Testis (tissue), 3 donors: ENCODE measurements around the gene DHDH. TPM values are rescaled to one million over a fixed set of nuclear protein-coding genes. Genes with fewer than 3 reads are reported as not detected.
A peak's percentile ranks its signal among the peaks of the same experiment; 100 is the strongest.

Experiments
- DNase-seq: peaks from one replicate; pipeline ENCODE4 v3.0.0-alpha.2; 2019
- H3K27ac ChIP-seq, 2 donors: fragments of 200-600 bp; sonication (generic); one replicate each; pipeline ENCODE4 v1.5.1; 2019
- H3K27me3 ChIP-seq: fragments of 200-600 bp; sonication (generic); one replicate; pipeline ENCODE4 v1.5.1; 2019
- H3K36me3 ChIP-seq: fragments of 200-600 bp; sonication (generic); one replicate; pipeline ENCODE4 v1.5.1; 2017; ENCODE audit warnings: low read depth; ENCODE audit errors: missing control alignments
- H3K4me1 ChIP-seq: fragments of 200-600 bp; sonication (generic); one replicate; pipeline ENCODE4 v1.5.1; 2019
- H3K4me3 ChIP-seq, 2 donors: fragments of 200-600 bp; sonication (generic); one replicate each; pipeline ENCODE4 v1.5.1; 2017 to 2019
- H3K9me3 ChIP-seq: fragments of 200-600 bp; sonication (generic); one replicate; pipeline ENCODE4 v1.5.1; 2017
- POLR2A ChIP-seq: fragments of 450-650 bp; IDR thresholded peaks from one replicate; pipeline ENCODE4 v1.6.1; 2017; ENCODE audit warnings: antibody characterized with exemption, mild to moderate bottlenecking, moderate library complexity
- WGBS, 2 donors: methylation state at CpG; one replicate each; pipeline ENCODE4 v1.1.5; 2018; 5-methylcytosine and 5-hydroxymethylcytosine counted together
- intact Hi-C: fragments of 100-400 bp; cut with DNase I; formaldehyde crosslinking; loops from one replicate; pipeline ENCODE4 v1.15.1; 2023; ENCODE audit warnings: low total_unique reads
- polyA plus RNA-seq: library from polyadenylated mRNA; stranded (reverse); fragments of 350-450 nt; fragmentation: Illumina TruSeq; extraction: RNeasy Lipid Tissue Mini Kit (QIAGEN cat#74804); gene quantifications from one replicate; pipeline ENCODE4 v1.2.3, GENCODE V29; 2014; ENCODE audit warnings: low read depth, low replicate concordance; ENCODE audit not compliant: insufficient read depth
- total RNA-seq, 2 donors: library from RNA; depleted of rRNA; stranded (reverse); fragments of >200 nt; gene quantifications; one replicate each; pipeline ENCODE4 v1.2.3, GENCODE V29; 2016
- TF ChIP-seq, protein P1 (sequence below), 3 experiments: fragments of 450-650 bp in 2 of 3; fragments of 200-600 bp in 1 of 3; sonication (generic) in 1 of 3; IDR thresholded peaks; one replicate each; pipeline ENCODE4 v1.5.1; 2016 to 2019; ENCODE audit warnings: antibody characterized with exemption in 3 of 3, mild to moderate bottlenecking in 2 of 3, moderate library complexity in 1 of 3

DHDH gene
- total and polyA plus RNA-seq, 3 donors from 2014 or later: 2.3 to 3.1 (median 2.4) TPM

DNA sequence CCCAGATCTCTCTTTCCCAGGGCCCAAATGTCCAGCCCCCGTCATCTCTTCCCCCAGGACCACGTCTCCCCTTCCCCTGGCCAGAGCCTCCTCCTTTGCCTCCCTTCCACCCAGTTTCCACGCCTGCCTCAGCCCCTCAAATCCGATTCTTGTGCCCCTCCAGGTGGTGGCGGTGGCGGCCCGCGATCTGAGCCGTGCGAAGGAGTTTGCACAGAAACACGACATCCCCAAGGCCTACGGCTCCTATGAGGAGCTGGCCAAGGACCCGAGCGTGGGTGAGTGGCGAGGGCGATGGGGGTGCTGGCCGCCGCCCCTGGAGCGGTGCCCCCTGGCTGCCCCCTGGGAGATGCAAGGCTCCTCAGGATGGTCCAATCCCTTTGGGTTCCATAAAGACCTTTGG lies 1.3 kb downstream of the DHDH start:
- H3K4me1 ChIP-seq: peaks cover 5% of the 10 kb centered on the region
- no peak for DNase-seq
- no peak overlapping the region for H3K27ac ChIP-seq
- H3K27me3 ChIP-seq: no peaks in the 10 kb centered on the region
- no peaks in the 10 kb centered on the region for H3K36me3 ChIP-seq
- intact Hi-C loops: no loop called here
- WGBS, 2 donors: 53 to 63% methylated on average over 19 of the region's 19 CpGs
- TF ChIP-seq POLR2A: no peak
- TF ChIP-seq, protein P1, sequence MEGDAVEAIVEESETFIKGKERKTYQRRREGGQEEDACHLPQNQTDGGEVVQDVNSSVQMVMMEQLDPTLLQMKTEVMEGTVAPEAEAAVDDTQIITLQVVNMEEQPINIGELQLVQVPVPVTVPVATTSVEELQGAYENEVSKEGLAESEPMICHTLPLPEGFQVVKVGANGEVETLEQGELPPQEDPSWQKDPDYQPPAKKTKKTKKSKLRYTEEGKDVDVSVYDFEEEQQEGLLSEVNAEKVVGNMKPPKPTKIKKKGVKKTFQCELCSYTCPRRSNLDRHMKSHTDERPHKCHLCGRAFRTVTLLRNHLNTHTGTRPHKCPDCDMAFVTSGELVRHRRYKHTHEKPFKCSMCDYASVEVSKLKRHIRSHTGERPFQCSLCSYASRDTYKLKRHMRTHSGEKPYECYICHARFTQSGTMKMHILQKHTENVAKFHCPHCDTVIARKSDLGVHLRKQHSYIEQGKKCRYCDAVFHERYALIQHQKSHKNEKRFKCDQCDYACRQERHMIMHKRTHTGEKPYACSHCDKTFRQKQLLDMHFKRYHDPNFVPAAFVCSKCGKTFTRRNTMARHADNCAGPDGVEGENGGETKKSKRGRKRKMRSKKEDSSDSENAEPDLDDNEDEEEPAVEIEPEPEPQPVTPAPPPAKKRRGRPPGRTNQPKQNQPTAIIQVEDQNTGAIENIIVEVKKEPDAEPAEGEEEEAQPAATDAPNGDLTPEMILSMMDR (IDR thresholded peaks at IDR 0.05): no peak
- no peaks in the 10 kb centered on the region for H3K9me3 ChIP-seq
- no peak overlapping the region for H3K4me3 ChIP-seq

GRCh38 chr19:48935864-48936263 lies 2.4 kb downstream of the DHDH start:
- DNase-seq: no peak
- intact Hi-C loops: no loop called here
- no peaks in the 10 kb centered on the region for H3K36me3 ChIP-seq
- peaks cover 5% of the 10 kb centered on the region for H3K4me1 ChIP-seq
- 80 to 87% methylated on average over 24 to 25 of the region's 25 CpGs for WGBS, 2 donors
- H3K27ac ChIP-seq: no peak overlapping the region
- no peaks in the 10 kb centered on the region for H3K9me3 ChIP-seq
- H3K4me3 ChIP-seq: peak overlapping the region in 1 of 2 donors; percentile 39
- no peak for TF ChIP-seq POLR2A
- TF ChIP-seq, protein P1 (IDR thresholded peaks at IDR 0.05): no peak
- no peaks in the 10 kb centered on the region for H3K27me3 ChIP-seq

DNA sequence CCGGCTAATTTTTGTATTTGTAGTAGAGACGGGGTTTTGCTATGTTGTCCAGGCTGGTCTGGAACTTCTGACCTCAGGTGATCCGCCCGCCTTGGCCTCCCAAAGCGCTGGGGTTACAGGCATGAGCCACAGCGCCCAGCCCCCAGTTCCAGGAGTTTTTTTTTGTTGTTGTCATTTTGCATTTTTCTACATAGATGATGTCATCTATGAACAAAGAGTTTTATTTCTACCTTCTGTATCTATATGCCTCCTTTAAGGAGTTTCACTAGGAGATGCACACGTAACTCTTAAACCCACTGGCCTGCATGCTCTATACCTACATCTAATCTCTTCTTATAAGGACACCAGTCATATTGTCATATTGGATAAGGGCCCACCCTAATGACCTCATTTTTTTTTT lies 4.8 kb downstream of the DHDH start:
- intact Hi-C loops: no loop called here
- Histone ChIP-seq H3K27me3 (no peaks in the 10 kb centered on the region), H3K4me1 (peaks cover 5% of the 10 kb centered on the region), H3K36me3 (no peaks in the 10 kb centered on the region), H3K27ac (no peak overlapping the region), H3K4me3 (no peak overlapping the region), H3K9me3 (no peaks in the 10 kb centered on the region)
- DNase-seq: no peak
- TF ChIP-seq POLR2A: no peak
- TF ChIP-seq, protein P1 (IDR thresholded peaks at IDR 0.05): no peak
- 93 to 94% methylated on average over 7 of the region's 7 CpGs for WGBS, 2 donors

GRCh38 chr19:48940902-48941301 lies 7.4 kb downstream of the DHDH start:
- no peaks in the 10 kb centered on the region for H3K4me1 ChIP-seq
- intact Hi-C loops: no loop called here
- DNase-seq: no peak
- no peak overlapping the region for H3K4me3 ChIP-seq
- no peaks in the 10 kb centered on the region for H3K36me3 ChIP-seq
- TF ChIP-seq POLR2A: no peak
- TF ChIP-seq, protein P1 (IDR thresholded peaks at IDR 0.05): no peak
- H3K27me3 ChIP-seq: no peaks in the 10 kb centered on the region
- no peak overlapping the region for H3K27ac ChIP-seq
- WGBS, 2 donors: 97 to 99% methylated on average over 4 to 5 of the region's 5 CpGs
- H3K9me3 ChIP-seq: no peaks in the 10 kb centered on the region

DNA sequence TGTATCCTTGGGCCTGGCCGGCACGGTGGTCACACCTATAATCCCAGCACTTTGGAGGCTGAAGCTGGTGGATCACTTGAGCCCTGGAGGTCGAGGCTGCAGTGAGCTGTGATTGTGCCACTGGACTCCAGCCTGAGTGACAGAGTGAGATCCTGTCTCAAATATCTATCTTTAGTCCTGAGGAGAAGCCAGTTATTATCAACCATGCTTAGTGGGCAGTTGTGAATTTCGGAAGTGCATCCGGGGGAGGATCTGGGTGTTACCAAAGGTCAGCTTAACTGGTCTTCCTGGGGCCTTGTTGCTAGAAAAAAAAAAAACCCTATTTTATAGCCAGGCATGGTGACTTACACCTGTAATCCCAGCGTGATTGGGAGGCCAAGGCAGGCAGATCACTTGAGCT lies 9.6 kb downstream of the DHDH start:
- 89 to 91% methylated on average over 6 of the region's 6 CpGs for WGBS, 2 donors

More for the DNA sequence above, 9.6 kb downstream of the DHDH start:
- H3K27me3 ChIP-seq: no peaks in the 10 kb centered on the region
- TF ChIP-seq, protein P1 (IDR thresholded peaks at IDR 0.05): no peak
- TF ChIP-seq POLR2A: no peak
- no peaks in the 10 kb centered on the region for H3K4me1 ChIP-seq
- no peaks in the 10 kb centered on the region for H3K36me3 ChIP-seq
- DNase-seq: no peak
- intact Hi-C loops: no loop called here
- H3K27ac ChIP-seq: no peak overlapping the region
- H3K4me3 ChIP-seq: no peak overlapping the region
- no peaks in the 10 kb centered on the region for H3K9me3 ChIP-seq
